ENCODE data around the gene RPL7A. TPM values are rescaled to one million over a fixed set of nuclear protein-coding genes. Genes with fewer than 3 reads are reported as not detected.

RPL7A gene
- total and polyA plus RNA-seq, 2 donors (not counting 3 experiments of a cell fraction or from before 2014, with no cell fraction given): 2,112 to 2,329 TPM

DNA sequence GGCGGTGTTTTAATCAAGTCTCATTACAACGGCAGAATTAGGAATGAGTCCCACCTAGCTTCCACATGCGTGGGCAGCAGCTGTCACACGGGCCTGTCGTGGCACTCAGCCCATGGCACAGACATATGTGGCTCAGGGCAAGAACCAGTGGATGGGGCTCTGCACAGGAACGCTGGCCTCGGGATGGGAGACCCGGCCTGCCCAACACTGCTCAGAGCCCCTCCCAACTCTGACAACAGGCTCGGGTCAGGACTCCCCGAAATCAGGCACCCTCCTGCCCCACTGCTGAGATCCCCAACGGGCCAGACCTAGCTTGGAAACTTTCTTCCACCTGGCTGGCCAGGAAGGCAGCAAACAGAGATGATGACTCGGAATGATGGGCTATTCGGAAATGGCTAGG is 7.1 kb upstream of the RPL7A start:
- ChIA-PET CTCF (no interaction called here), POLR2A (no interaction called here)
- H3K9ac ChIP-seq (replicated peaks; ENCODE audit: extremely low read depth, insufficient read depth, low read length): no peak overlapping the region
- H3K79me2 ChIP-seq (ENCODE audit: control insufficient read depth, insufficient read depth, low read length): peaks cover 4% of the 10 kb centered on the region
- TSS peak; percentile 14 for BruUV-seq (replicated peaks)
- TF ChIP-seq GATA2 (IDR thresholded peaks at IDR 0.05; ENCODE audit: insufficient read depth, insufficient read length, low read depth, low read length): no peak
- H3K9me3 ChIP-seq (replicated peaks; ENCODE audit: control insufficient read depth, insufficient read depth, low read length): no peaks in the 10 kb centered on the region
- no peak overlapping the region for H3K4me2 ChIP-seq (ENCODE audit: insufficient read depth, low read length)
- no peak overlapping the region for H2AFZ ChIP-seq (ENCODE audit: low read depth, low read length)
- H3K4me3 ChIP-seq (replicated peaks in 1 of 3; ENCODE audit: insufficient read depth in 1 of 3, low read depth in 1 of 3, low read length in 3 of 3): no peak overlapping the region
- H3K36me3 ChIP-seq (ENCODE audit: control insufficient read depth in 2 of 2, extremely low read depth in 1 of 2, insufficient read depth in 2 of 2, low read length in 2 of 2): peaks cover 5 to 45% of the 10 kb centered on the region in 2 experiments
- peaks cover 4% of the 10 kb centered on the region for H3K4me1 ChIP-seq (ENCODE audit: control insufficient read depth, extremely low read depth, insufficient read depth, low read length)
- no peaks in the 10 kb centered on the region for H4K20me1 ChIP-seq (replicated peaks; ENCODE audit: control insufficient read depth, extremely low read depth, insufficient read depth, low read length)
- H3K9me1 ChIP-seq (replicated peaks; ENCODE audit: control insufficient read depth, extremely low read depth, insufficient read depth, low read length): no peaks in the 10 kb centered on the region
- dilution Hi-C loops (cut with MboI; ENCODE audit: extremely low pct_ligation_motif_present, low sequenced_read_pairs) (no loop called here), intact Hi-C loops (cut with micrococcal nuclease) (no loop called here)
- no peak overlapping the region for H3K27ac ChIP-seq (ENCODE audit: insufficient read depth, low read depth, low read length)
- FAIRE-seq: no peak
- H3K27me3 ChIP-seq (ENCODE audit: control insufficient read depth in 2 of 2, insufficient read depth in 2 of 2, low read length in 2 of 2): no peaks in the 10 kb centered on the region
- no peak for DNase-seq (ENCODE audit: low read depth, low spot score)

DNA sequence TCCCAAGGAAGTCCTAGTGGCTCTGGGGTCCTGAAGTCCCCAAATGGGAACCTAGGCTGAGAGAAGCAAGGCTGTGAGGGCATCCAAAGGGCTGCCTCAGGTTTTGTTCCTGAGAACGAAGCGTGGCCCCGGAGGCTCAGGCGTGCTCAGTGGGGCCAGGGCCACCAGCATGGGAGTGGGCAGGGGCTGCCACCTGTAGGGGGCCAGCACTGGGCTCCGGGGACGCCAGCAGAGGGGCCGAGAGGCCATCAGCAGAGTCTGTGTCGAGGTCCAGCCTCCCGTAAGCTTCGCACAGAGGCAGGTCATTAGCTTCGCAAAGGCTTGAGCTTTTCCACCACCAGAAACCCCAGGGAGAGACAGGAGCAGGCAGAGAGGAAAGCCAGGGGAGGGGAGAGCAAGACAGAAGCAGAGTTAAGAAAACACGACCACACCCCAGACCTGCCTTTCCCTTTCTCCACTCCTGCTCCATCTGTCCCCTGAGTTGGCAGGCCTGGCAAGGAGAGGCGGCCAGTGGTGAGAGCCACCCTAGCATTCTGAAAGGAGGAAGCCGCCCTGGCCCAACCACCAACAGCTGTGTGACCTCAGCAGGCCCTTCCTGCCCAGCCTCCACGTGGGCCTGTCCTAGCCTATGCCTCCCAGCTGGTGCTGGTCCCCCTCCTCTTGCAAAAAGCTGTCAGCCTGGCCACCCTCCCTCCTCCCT is 6.5 kb upstream of the RPL7A start:
- CTCF ChIA-PET: interaction anchor here (1.0 to 2.2 kb wide), 4 partner anchors 11 to 155 kb away, joined by 3 to 12 read pairs (median 6); partner anchors contain the start of gene SURF1
- H3K36me3 ChIP-seq (ENCODE audit: control insufficient read depth in 2 of 2, extremely low read depth in 1 of 2, insufficient read depth in 2 of 2, low read length in 2 of 2): peaks cover 5 to 45% of the 10 kb centered on the region in 2 experiments

More for the DNA sequence above, 6.5 kb upstream of the RPL7A start:
- no peak for FAIRE-seq
- Histone ChIP-seq H3K9me1 (replicated peaks; ENCODE audit: control insufficient read depth, extremely low read depth, insufficient read depth, low read length) (no peaks in the 10 kb centered on the region), H3K9me3 (replicated peaks; ENCODE audit: control insufficient read depth, insufficient read depth, low read length) (no peaks in the 10 kb centered on the region), H3K9ac (replicated peaks; ENCODE audit: extremely low read depth, insufficient read depth, low read length) (no peak overlapping the region), H4K20me1 (replicated peaks; ENCODE audit: control insufficient read depth, extremely low read depth, insufficient read depth, low read length) (no peaks in the 10 kb centered on the region), H3K4me1 (ENCODE audit: control insufficient read depth, extremely low read depth, insufficient read depth, low read length) (peaks cover under 1% of the 10 kb centered on the region), H3K4me3 (replicated peaks in 1 of 3; ENCODE audit: insufficient read depth in 1 of 3, low read depth in 1 of 3, low read length in 3 of 3) (no peak overlapping the region), H3K4me2 (ENCODE audit: insufficient read depth, low read length) (no peak overlapping the region), H2AFZ (ENCODE audit: low read depth, low read length) (no peak overlapping the region), H3K79me2 (ENCODE audit: control insufficient read depth, insufficient read depth, low read length) (peaks cover 7% of the 10 kb centered on the region), H3K27ac (ENCODE audit: insufficient read depth, low read depth, low read length) (no peak overlapping the region), H3K27me3 (ENCODE audit: control insufficient read depth in 2 of 2, insufficient read depth in 2 of 2, low read length in 2 of 2) (no peaks in the 10 kb centered on the region)
- POLR2A ChIA-PET: interaction anchor here (1.2 kb wide), 1 partner anchor 11 kb away, joined by 3 read pairs; no protein-coding TSS in a partner anchor
- TF ChIP-seq EZH2 (IDR thresholded peaks at IDR 0.05; ENCODE audit: borderline replicate concordance, low read depth, low read length, severe bottlenecking) (no peak), POLR2AphosphoS5 (IDR thresholded peaks at IDR 0.05; ENCODE audit: insufficient read depth, low read depth, low read length) (no peak), FOS (IDR thresholded peaks at IDR 0.05; ENCODE audit: borderline replicate concordance, insufficient read depth, low read length) (no peak), MYC (IDR thresholded peaks at IDR 0.05; ENCODE audit: low read depth, low read length) (no peak), POLR2A (IDR thresholded peaks at IDR 0.05; ENCODE audit: low read depth, low read length) (no peak), GATA2 (IDR thresholded peaks at IDR 0.05; ENCODE audit: insufficient read depth, insufficient read length, low read depth, low read length) (no peak), JUN (IDR thresholded peaks at IDR 0.05; ENCODE audit: borderline replicate concordance, insufficient read depth, insufficient read length, low read depth) (no peak)
- TF ChIP-seq, protein P1, sequence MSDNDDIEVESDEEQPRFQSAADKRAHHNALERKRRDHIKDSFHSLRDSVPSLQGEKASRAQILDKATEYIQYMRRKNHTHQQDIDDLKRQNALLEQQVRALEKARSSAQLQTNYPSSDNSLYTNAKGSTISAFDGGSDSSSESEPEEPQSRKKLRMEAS (IDR thresholded peaks at IDR 0.05; ENCODE audit: insufficient read depth, insufficient read length): no peak
- TF ChIP-seq, protein P2, sequence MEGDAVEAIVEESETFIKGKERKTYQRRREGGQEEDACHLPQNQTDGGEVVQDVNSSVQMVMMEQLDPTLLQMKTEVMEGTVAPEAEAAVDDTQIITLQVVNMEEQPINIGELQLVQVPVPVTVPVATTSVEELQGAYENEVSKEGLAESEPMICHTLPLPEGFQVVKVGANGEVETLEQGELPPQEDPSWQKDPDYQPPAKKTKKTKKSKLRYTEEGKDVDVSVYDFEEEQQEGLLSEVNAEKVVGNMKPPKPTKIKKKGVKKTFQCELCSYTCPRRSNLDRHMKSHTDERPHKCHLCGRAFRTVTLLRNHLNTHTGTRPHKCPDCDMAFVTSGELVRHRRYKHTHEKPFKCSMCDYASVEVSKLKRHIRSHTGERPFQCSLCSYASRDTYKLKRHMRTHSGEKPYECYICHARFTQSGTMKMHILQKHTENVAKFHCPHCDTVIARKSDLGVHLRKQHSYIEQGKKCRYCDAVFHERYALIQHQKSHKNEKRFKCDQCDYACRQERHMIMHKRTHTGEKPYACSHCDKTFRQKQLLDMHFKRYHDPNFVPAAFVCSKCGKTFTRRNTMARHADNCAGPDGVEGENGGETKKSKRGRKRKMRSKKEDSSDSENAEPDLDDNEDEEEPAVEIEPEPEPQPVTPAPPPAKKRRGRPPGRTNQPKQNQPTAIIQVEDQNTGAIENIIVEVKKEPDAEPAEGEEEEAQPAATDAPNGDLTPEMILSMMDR (IDR thresholded peaks at IDR 0.05; ENCODE audit: extremely low read depth in 1 of 2, insufficient read depth in 1 of 2, low read depth in 1 of 2, low read length in 2 of 2): no peak
- no TSS peak for BruUV-seq (replicated peaks)
- intact Hi-C loops (cut with micrococcal nuclease): loop anchor here (1.0 kb wide), 1 partner anchor 66 kb away; no protein-coding TSS in a partner anchor
- DNase-seq (ENCODE audit: low read depth, low spot score): no peak
- dilution Hi-C loops (cut with MboI; ENCODE audit: extremely low pct_ligation_motif_present, low sequenced_read_pairs): no loop called here
